HG03565 (cell line): ENCODE results near the gene ITSN2.
A peak's percentile ranks its signal among the peaks of the same experiment; 100 is the strongest.

Source experiments
- ATAC-seq: cut with Tn5 transposase; IDR thresholded peaks from one replicate; pipeline ENCODE4 v1.9.1; 2021; ENCODE audit warnings: mild to moderate bottlenecking, moderate library complexity; ENCODE audit not compliant: unreplicated experiment

Gene ITSN2

GRCh38 chr2:24189551-24189950 is 170.8 kb downstream of the ITSN2 start:
- ATAC-seq = no peak

GRCh38 chr2:24183366-24184069 is 176.8 kb downstream of the ITSN2 start:
- no peak for ATAC-seq

GRCh38 chr2:24182507-24182906 is 177.8 kb downstream of the ITSN2 start:
- no peak for ATAC-seq

GRCh38 chr2:24181849-24182248 is 178.5 kb downstream of the ITSN2 start:
- ATAC-seq = no peak

GRCh38 chr2:24179683-24180082 is 180.7 kb downstream of the ITSN2 start:
- ATAC-seq = no peak

- ATAC-seq = no peak
These were observed 184.0 kb downstream of the ITSN2 start for GRCh38 chr2:24176326-24176725.

- ATAC-seq = no peak
These were observed 184.6 kb downstream of the ITSN2 start for GRCh38 chr2:24175631-24176187.

GRCh38 chr2:24174851-24175277 is 185.5 kb downstream of the ITSN2 start, which contains the start of gene FAM228A:
Gene FAM228A (plus strand): TSS chr2:24175053. CDS start chr2:24175481, 428 bp downstream.
- ATAC-seq = no peak

GRCh38 chr2:24169023-24169422 is 191.3 kb downstream of the ITSN2 start:
- ATAC-seq = no peak

GRCh38 chr2:24164416-24164973 is 195.8 kb downstream of the ITSN2 start:
- peak; percentile 57 for ATAC-seq

GRCh38 chr2:24163601-24164000 is 196.7 kb downstream of the ITSN2 start:
- ATAC-seq = no peak

- ATAC-seq = no peak
These were observed 197.2 kb downstream of the ITSN2 start for GRCh38 chr2:24163186-24163585.

- ATAC-seq = no peak
These were observed 197.8 kb downstream of the ITSN2 start for GRCh38 chr2:24162494-24162893.

GRCh38 chr2:24160761-24161160 is 199.6 kb downstream of the ITSN2 start:
- no peak for ATAC-seq

GRCh38 chr2:24159708-24160107 is 200.6 kb downstream of the ITSN2 start:
- no peak for ATAC-seq

GRCh38 chr2:24158131-24158530 is 202.2 kb downstream of the ITSN2 start:
- no peak for ATAC-seq

- no peak for ATAC-seq
These were observed 206.9 kb downstream of the ITSN2 start for GRCh38 chr2:24153478-24153877.
